PC-9 (cell line): ENCODE results near the gene TRAPPC3. TPM values are rescaled to one million over a fixed set of nuclear protein-coding genes. Genes with fewer than 3 reads are reported as not detected.

Experiments
- BruUV-seq: library from RNA; stranded (reverse); fragments of 400-500 nt; replicated peaks from 2 replicates; lab custom pipeline; 2021; lab: Mats Ljungman, UMichigan
- CTCF ChIA-PET: fragments of 300-600 bp; sonication (Branson Sonifier 250); formaldehyde crosslinking; loops from one replicate; lab custom pipeline; 2022; ENCODE audit warnings: antibody characterized with exemption; lab: Charles Lee
- POLR2A ChIA-PET: fragments of 300-600 bp; sonication (Branson Sonifier 250); formaldehyde crosslinking; loops from one replicate; lab custom pipeline; 2022; ENCODE audit warnings: antibody characterized with exemption; ENCODE audit not compliant: unreplicated experiment; lab: Charles Lee
- DNase-seq, 2 experiments: peaks; one replicate each; pipeline versions ENCODE4 v3.0.0 to v3.0.0-alpha.2; 2015 to 2022; ENCODE audit warnings: mixed read lengths in 1 of 2
- H2AFZ ChIP-seq: fragments of 200-600 bp; sonication (generic); 2 replicates; pipeline ENCODE4 v1.8.1; 2017; ENCODE audit warnings: antibody characterized with exemption
- H3F3A ChIP-seq: fragments of 200-600 bp; sonication (generic); 2 replicates; pipeline ENCODE4 v1.8.1; 2017; ENCODE audit warnings: antibody characterized with exemption, mild to moderate bottlenecking, low read depth; ENCODE audit not compliant: insufficient read depth
- H3K27ac ChIP-seq: fragments of 200-600 bp; sonication (generic); 2 replicates; pipeline ENCODE4 v1.6.1; 2016; ENCODE audit warnings: mixed run types
- H3K27me3 ChIP-seq: fragments of 200-600 bp; sonication (generic); 2 replicates; pipeline ENCODE4 v1.6.1; 2016; ENCODE audit warnings: low read depth, mixed run types; ENCODE audit not compliant: insufficient read depth
- H3K36me3 ChIP-seq: fragments of 200-600 bp; sonication (generic); 2 replicates; pipeline ENCODE4 v1.6.1; 2016; ENCODE audit warnings: low read depth, mixed run types
- H3K4me1 ChIP-seq: fragments of 200-600 bp; sonication (generic); replicated peaks from 2 replicates; pipeline ENCODE4 v1.6.1; 2016; ENCODE audit warnings: mixed run types; ENCODE audit not compliant: insufficient read depth
- H3K4me2 ChIP-seq: fragments of 200-600 bp; sonication (generic); 2 replicates; pipeline ENCODE4 v1.6.1; 2017; ENCODE audit warnings: mixed run types
- H3K4me3 ChIP-seq: fragments of 200-600 bp; sonication (generic); 2 replicates; pipeline ENCODE4 v1.6.1; 2016; ENCODE audit warnings: mixed run types
- H3K79me2 ChIP-seq: fragments of 200-600 bp; sonication (generic); 2 replicates; pipeline ENCODE4 v1.6.1; 2017; ENCODE audit warnings: low read depth, mixed run types
- H3K9me2 ChIP-seq: fragments of 200-600 bp; sonication (generic); 2 replicates; pipeline ENCODE4 v1.8.1; 2017; ENCODE audit warnings: mild to moderate bottlenecking; ENCODE audit not compliant: insufficient read depth
- H3K9me3 ChIP-seq: fragments of 200-600 bp; sonication (generic); 2 replicates; pipeline ENCODE4 v1.8.1; 2016; ENCODE audit warnings: low read depth; ENCODE audit not compliant: insufficient read depth
- H4K20me1 ChIP-seq: fragments of 200-600 bp; sonication (generic); 2 replicates; pipeline ENCODE4 v1.8.1; 2017; ENCODE audit not compliant: insufficient read depth
- EZH2 ChIP-seq: fragments of 200-600 bp; sonication (generic); IDR thresholded peaks from 2 replicates; pipeline ENCODE4 v1.8.0; 2017; ENCODE audit warnings: antibody characterized with exemption, low read depth
- intact Hi-C: fragments of 100-400 bp; cut with micrococcal nuclease; formaldehyde crosslinking; loops from one replicate; pipeline ENCODE4 v1.10.0; 2022; ENCODE audit not compliant: unreplicated experiment
- total RNA-seq: library from RNA; stranded (reverse); gene quantifications from 2 replicates; pipeline ENCODE4 v1.2.3, GENCODE V29; 2021
- TF ChIP-seq, protein P1 (sequence below): fragments of 200-600 bp; sonication (generic); conservative IDR thresholded peaks from 2 replicates; pipeline ENCODE4 v1.6.1; 2017; ENCODE audit warnings: mixed run types, antibody characterized with exemption, mild to moderate bottlenecking, moderate library complexity

TRAPPC3 gene
- total RNA-seq, 1 experiment from 2014 or later = 116 TPM

DNA sequence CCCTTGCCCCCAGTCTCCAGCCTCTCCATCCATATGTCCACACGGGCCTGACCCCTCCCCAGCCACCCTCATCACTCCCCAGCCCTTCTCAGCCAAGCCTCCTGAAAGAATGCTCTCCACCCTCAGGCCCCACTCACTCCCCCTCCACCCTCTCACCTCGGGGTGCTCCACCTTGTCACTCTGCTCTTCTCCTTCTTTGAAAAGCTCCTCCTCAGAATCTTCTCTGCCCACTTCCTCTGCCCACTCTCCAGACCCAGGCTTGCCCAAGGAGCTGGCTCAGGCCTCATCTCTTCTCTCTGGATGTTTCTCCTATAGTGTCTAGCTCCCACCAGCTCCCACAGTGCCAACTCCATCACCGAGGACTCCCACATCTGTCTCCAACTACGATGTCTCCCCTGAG is 38.1 kb downstream of the TRAPPC3 start:
- BruUV-seq = no TSS peak
- Histone ChIP-seq H3K36me3 (no peaks in the 10 kb centered on the region), H2AFZ (no peak overlapping the region), H3K27me3 (no peaks in the 10 kb centered on the region), H3K9me3 (no peaks in the 10 kb centered on the region), H3F3A (no peaks in the 10 kb centered on the region; the same call in 1 of the 2 replicates), H3K4me1 (peaks cover 17% of the 10 kb centered on the region), H3K9me2 (no peaks in the 10 kb centered on the region), H3K79me2 (no peaks in the 10 kb centered on the region), H3K27ac (no peak overlapping the region), H3K4me2 (no peak overlapping the region), H3K4me3 (no peak overlapping the region), H4K20me1 (no peaks in the 10 kb centered on the region)
- ChIA-PET CTCF (no interaction called here), POLR2A (no interaction called here)
- DNase-seq = no peak
- intact Hi-C loops = no loop called here
- TF ChIP-seq EZH2 = no peak
- TF ChIP-seq, protein P1, sequence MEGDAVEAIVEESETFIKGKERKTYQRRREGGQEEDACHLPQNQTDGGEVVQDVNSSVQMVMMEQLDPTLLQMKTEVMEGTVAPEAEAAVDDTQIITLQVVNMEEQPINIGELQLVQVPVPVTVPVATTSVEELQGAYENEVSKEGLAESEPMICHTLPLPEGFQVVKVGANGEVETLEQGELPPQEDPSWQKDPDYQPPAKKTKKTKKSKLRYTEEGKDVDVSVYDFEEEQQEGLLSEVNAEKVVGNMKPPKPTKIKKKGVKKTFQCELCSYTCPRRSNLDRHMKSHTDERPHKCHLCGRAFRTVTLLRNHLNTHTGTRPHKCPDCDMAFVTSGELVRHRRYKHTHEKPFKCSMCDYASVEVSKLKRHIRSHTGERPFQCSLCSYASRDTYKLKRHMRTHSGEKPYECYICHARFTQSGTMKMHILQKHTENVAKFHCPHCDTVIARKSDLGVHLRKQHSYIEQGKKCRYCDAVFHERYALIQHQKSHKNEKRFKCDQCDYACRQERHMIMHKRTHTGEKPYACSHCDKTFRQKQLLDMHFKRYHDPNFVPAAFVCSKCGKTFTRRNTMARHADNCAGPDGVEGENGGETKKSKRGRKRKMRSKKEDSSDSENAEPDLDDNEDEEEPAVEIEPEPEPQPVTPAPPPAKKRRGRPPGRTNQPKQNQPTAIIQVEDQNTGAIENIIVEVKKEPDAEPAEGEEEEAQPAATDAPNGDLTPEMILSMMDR = no peak

DNA sequence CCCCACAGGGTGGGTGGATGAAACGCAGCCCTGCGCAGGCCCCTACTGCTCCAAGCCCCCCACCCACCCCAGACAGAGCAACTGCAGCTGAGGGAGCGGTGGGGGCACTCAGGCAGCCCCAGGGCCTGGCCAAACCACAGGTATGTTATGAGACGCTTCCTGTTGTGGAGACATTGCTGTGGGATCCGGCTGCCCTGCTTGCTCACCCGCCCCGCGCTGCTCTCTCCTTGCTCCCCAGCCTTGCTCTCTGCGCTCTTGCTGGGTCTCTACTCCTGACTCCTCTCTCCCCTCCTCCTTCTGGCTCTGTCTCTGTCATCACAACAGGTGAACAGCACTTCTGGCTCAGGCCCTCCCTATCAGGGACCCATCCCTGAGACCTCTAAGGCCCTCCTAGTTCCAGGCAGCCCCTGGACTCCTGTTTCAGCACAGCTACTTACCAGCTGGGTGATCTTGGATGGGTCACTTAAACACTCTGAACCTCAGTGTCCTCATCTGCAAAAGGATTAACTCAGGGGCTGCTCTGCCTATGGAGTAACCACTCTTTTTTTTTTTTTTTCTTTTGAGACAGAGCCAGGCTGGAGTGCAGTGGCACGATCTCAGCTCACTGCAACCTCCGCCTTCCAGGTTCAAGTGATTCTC is 40.1 kb downstream of the TRAPPC3 start:
- peak; percentile 63 to 77 for DNase-seq
- Histone ChIP-seq H3K9me3 (no peaks in the 10 kb centered on the region), H3K27me3 (no peaks in the 10 kb centered on the region), H3K36me3 (no peaks in the 10 kb centered on the region), H4K20me1 (no peaks in the 10 kb centered on the region), H3K4me1 (peaks cover 17% of the 10 kb centered on the region), H2AFZ (peak overlapping the region; percentile 78), H3F3A (no peaks in the 10 kb centered on the region; the same call in 1 of the 2 replicates), H3K27ac (no peak overlapping the region), H3K79me2 (no peaks in the 10 kb centered on the region), H3K9me2 (no peaks in the 10 kb centered on the region), H3K4me3 (no peak overlapping the region), H3K4me2 (peak overlapping the region; percentile 70)
- CTCF ChIA-PET = interaction anchor here (0.6 to 0.7 kb wide), 3 partner anchors 9 to 191 kb away, joined by 3 to 6 read pairs (median 5); no protein-coding TSS in a partner anchor
- no peak for TF ChIP-seq EZH2
- TF ChIP-seq, protein P1 = no peak
- intact Hi-C loops = no loop called here
- POLR2A ChIA-PET = no interaction called here
- BruUV-seq = no TSS peak

DNA sequence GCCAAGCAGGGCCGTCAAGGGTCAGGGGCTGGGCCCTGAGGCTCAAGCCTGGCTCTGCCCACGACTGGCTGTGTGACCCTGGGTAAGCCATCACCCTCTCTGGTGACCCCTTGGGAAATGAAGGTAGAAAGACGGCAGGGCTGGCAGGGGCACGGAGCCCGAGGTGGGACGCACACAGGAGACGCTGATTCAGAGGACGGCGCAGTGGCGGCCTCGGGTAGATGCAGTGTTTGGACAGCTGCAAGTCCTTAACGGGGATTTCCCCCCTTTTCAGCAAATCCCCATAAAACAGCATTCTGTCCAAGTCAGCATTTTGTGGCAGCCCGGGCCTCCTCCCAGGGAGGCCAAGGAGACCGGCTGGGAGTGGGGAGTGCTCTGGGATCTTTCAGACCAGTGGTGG is 41.0 kb downstream of the TRAPPC3 start:
- no TSS peak for BruUV-seq
- H3K9me3 ChIP-seq = no peaks in the 10 kb centered on the region
- DNase-seq = no peak
- H3K4me1 ChIP-seq = peaks cover 17% of the 10 kb centered on the region
- no peak overlapping the region for H2AFZ ChIP-seq
- no peak overlapping the region for H3K4me3 ChIP-seq
- TF ChIP-seq, protein P1 = no peak
- TF ChIP-seq EZH2 = no peak
- H3K4me2 ChIP-seq = peak overlapping the region; percentile 70; the same call in 1 of the 2 replicates
- H3K79me2 ChIP-seq = no peaks in the 10 kb centered on the region
- H3K9me2 ChIP-seq = no peaks in the 10 kb centered on the region
- no peaks in the 10 kb centered on the region for H4K20me1 ChIP-seq
- intact Hi-C loops = no loop called here
- H3K27ac ChIP-seq = no peak overlapping the region
- H3K27me3 ChIP-seq = no peaks in the 10 kb centered on the region
- ChIA-PET POLR2A (no interaction called here), CTCF (no interaction called here)
- H3K36me3 ChIP-seq = no peaks in the 10 kb centered on the region
- no peaks in the 10 kb centered on the region; the same call in 1 of the 2 replicates for H3F3A ChIP-seq
